Subcutaneous adipose tissue (tissue), 4 donors: ENCODE results near the gene C20orf202. TPM values are rescaled to one million over a fixed set of nuclear protein-coding genes. Genes with fewer than 3 reads are reported as not detected.

Experiments used
- total RNA-seq, 4 donors: library from RNA; depleted of rRNA; stranded (reverse); fragments of >200 nt; gene quantifications; one replicate each; pipeline ENCODE4 v1.1.0, GENCODE V29; 2016
- TF ChIP-seq, protein P1 (sequence below): fragments of 450-650 bp; IDR thresholded peaks from one replicate; pipeline ENCODE4 v1.5.1; 2016; ENCODE audit warnings: low read depth, mild to moderate bottlenecking, control low read depth, antibody characterized with exemption, moderate library complexity

The C20orf202 gene
- total RNA-seq, 4 donors from 2014 or later: 0.75 to 1.1 (median 0.85) TPM; not detected in 1

DNA sequence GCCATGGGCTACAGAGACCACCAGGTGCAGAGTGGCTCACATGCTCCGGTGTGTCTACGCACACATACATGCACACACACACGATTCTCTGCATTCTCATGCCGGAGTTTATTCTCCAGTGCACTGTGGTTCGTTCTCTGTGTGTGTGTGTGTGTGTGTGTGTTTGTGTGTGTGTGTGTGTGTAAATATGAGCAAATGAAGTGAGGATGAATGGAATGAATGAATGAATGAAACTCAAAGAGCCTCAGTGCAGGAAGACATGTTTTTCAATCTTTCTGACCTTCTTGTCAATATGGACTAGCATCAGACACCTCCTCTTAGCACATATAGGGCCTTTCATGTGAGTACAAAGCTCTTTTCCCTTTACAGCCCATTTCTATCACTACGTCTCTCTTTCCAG, 20.1 kb upstream of the C20orf202 start:
- TF ChIP-seq, protein P1, sequence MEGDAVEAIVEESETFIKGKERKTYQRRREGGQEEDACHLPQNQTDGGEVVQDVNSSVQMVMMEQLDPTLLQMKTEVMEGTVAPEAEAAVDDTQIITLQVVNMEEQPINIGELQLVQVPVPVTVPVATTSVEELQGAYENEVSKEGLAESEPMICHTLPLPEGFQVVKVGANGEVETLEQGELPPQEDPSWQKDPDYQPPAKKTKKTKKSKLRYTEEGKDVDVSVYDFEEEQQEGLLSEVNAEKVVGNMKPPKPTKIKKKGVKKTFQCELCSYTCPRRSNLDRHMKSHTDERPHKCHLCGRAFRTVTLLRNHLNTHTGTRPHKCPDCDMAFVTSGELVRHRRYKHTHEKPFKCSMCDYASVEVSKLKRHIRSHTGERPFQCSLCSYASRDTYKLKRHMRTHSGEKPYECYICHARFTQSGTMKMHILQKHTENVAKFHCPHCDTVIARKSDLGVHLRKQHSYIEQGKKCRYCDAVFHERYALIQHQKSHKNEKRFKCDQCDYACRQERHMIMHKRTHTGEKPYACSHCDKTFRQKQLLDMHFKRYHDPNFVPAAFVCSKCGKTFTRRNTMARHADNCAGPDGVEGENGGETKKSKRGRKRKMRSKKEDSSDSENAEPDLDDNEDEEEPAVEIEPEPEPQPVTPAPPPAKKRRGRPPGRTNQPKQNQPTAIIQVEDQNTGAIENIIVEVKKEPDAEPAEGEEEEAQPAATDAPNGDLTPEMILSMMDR: no peak

DNA sequence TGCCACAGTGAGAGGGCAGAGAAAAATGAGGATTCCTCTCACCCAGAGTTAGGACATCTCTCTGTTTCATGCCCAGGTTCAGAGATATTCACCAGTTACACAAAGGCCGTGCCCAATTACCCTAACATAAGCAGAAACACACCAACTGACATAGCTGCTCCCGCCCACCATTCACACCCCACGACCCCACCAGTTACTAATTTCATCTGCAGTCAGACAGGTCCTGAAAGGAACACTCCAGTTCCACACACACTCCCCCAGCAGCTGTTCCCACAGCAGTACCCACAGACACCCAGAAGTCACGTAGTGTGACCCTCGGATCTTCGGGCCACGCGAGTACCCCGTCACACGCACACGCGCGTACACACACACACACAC, 19.0 kb upstream of the C20orf202 start:
- TF ChIP-seq, protein P1: no peak

DNA sequence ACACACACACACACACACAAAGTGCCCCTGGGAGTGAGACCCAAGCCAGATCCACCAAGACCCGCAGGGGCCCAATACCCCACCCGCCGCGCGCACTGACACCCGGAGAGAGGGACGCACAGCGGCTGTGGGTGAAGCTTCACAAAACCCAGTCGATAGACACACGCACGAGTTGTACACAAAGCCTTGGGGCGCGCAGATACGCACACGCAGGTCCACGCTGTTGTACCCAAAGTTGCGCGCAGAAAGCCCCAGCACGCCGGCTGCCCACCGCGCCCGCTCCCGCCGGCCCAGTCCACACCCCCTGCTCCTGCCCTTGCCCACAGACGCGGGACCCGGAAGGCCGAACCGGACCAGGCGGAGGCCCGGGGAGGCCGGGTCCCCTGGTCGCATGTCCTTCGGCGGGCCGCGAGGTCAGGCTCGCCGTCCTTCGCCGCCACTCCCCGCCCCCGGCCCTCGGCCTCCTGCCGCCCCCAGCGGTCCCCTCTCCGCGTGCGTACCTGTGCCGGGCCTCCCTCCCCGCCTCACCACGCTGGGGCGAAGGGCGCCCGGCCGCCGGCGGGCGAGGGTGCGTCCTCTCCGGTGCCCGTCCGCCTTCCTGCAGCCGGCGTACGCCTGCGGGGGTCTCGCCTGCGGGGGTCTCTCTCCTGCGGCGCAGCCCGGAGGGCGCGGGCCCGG, 18.5 kb upstream of the C20orf202 start, which contains the start of gene TMEM74B:
Gene TMEM74B (minus strand): TSS at position 344 of the 678 bp plus-strand sequence. CDS start 1,180 bp downstream, outside the sequence.
- TF ChIP-seq, protein P1: no peak

DNA sequence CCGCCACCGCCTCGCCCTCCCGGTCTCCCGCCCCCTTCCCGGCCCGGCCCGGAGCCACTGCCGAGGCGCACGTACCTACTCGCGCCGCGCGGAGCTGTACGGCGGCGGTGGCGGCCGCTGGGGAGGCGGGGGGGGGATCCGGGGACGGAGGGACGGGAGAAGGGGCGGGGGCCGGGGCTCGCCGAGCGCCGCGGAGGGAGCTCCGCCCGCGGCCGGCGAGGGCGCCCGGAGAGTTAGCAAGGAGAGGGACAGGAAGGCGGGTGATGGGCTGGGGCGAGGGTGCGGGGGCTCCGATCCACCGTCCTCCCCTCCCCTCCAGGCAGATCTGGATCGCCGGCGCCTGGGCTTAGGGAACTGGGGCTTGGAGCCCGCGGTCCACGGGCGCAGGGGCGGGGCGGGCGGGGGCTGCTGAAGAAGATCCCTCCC, 17.9 kb upstream of the C20orf202 start:
- TF ChIP-seq, protein P1: no peak

DNA sequence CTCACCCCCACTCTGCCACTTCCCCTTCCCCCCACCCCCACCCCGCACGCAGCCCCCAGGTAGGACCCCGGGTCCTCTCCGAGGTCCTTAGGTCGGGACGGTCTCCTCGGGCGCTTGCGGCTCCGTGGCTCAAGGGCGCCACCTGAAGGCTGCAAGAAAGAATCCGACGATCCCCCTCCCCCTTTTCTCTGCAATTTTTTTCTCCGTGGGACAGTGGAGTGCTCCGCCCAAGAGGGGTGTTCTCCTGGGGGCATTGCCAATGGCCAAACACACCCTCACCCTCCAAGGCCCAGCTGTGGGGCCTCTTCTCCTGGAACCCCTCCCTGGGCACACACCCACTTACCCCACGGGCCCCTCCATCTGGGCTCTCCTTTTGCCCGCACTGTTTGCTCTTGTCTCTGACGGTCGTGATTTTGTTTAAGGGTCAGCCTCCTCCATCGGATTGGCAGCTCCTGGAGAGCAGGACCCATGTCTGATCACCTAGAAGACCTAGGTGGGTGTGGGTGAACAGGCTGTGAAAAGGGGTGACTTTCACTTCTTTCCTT, 17.4 kb upstream of the C20orf202 start:
- TF ChIP-seq, protein P1: no peak

DNA sequence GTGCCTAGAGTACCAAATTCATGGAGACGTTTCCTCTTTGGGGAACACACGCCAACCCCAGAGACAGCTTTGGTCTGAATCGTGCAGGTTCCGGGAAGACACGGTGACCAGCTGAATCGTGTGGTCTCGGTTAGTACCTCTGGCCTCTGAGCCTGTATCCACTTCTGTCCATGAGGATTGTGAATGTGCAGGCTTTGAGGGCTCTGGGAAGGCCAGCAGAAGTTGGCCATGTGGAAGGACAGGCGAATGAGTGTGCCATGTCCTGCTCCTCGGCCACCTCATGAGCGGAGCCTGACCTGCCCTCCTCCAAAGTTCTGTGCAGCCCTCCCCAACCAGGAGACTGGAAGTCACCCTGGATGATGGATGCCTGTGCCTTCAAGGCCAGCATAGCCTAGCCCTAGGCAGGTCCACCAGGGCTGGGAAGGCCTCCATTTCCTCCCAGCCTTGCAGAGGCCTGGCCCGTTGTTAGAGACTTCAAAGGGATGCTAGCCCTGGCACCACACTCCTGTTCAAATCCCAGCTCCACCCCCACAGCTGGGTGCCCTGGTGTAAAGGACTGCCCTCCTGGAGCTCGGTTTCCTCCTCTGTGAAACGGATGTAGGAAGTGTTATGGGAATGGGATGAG, 16.8 kb upstream of the C20orf202 start:
- TF ChIP-seq, protein P1: no peak

DNA sequence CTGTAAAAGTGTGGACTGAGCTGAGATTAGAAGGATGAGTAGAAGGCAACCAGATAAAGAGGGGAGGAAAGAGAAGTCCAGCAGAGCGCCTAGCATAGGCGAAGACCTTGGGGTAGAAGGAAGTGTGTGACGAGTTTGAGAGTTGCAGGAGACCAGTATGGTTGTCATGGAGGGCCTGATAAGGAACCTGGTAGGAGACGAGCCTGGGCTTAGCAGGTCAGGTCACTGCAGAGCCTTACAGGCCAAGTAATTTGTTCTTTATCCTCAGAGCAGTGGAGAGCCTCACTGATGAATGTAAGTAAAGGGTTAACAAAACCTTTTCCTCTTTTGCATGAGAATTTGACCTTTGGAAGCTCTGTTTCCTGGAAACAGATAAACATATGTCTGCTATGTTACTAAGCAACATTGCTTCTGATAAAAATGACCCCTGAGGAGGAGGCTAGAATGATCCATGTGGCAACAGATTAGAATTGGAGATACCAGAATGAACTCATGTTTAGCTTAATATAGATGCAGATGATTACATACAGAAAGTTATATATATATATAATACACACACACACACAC, 15.6 kb upstream of the C20orf202 start:
- TF ChIP-seq, protein P1: no peak
